Endothelial cell of umbilical vein (primary cell): ENCODE results near the gene ACTL10. TPM values are rescaled to one million over a fixed set of nuclear protein-coding genes. Genes with fewer than 3 reads are reported as not detected.

Experiments used
- BruUV-seq: library from RNA; stranded (reverse); fragments of 400-500 nt; replicated peaks from 2 replicates; lab custom pipeline; 2021; lab: Mats Ljungman, UMichigan
- CTCF ChIA-PET: fragments of 300-600, 350-600 bp; sonication (Branson Sonifier 250); formaldehyde crosslinking; loops from one replicate; lab custom pipeline; 2021; ENCODE audit warnings: antibody characterized with exemption, inconsistent platforms; lab: Charles Lee
- POLR2A ChIA-PET: fragments of 300-600, 350-600 bp; sonication (Branson Sonifier 250); formaldehyde crosslinking; loops from one replicate; lab custom pipeline; 2021; ENCODE audit warnings: antibody characterized with exemption, inconsistent platforms; lab: Charles Lee
- DNase-seq: peaks from one replicate; pipeline ENCODE4 v3.0.0-alpha.2; 2011; ENCODE audit warnings: low read depth, low spot score
- FAIRE-seq: peaks from 2 replicates; lab custom pipeline; 2011; peaks lifted over from hg19 to GRCh38; lab: Jason Lieb, UNC
- H2AFZ ChIP-seq: 2 replicates; pipeline ENCODE4 v1.6.0; 2012; ENCODE audit warnings: low read depth, low read length, control low read depth, inconsistent platforms
- H3K27ac ChIP-seq: 2 replicates; pipeline ENCODE4 v1.5.1; 2011; ENCODE audit warnings: low read depth, mild to moderate bottlenecking, control low read depth, low read length, moderate library complexity; ENCODE audit not compliant: insufficient read depth
- H3K27me3 ChIP-seq, 2 experiments: 2 replicates each; pipeline versions ENCODE4 v1.6.0 to v1.6.1; 2011; ENCODE audit warnings: low read length in 2 of 2, mixed read lengths in 1 of 2; ENCODE audit not compliant: control insufficient read depth in 2 of 2, insufficient read depth in 2 of 2
- H3K36me3 ChIP-seq, 2 experiments: 2 replicates in 1 of 2; 3 replicates in 1 of 2; pipeline ENCODE4 v1.5.1; 2011; ENCODE audit warnings: low read length in 2 of 2, mild to moderate bottlenecking in 1 of 2, moderate library complexity in 1 of 2; ENCODE audit not compliant: control insufficient read depth in 2 of 2, insufficient read depth in 2 of 2; ENCODE audit errors: extremely low read depth in 1 of 2
- H3K4me1 ChIP-seq: 3 replicates; pipeline ENCODE4 v1.5.1; 2011; ENCODE audit warnings: mild to moderate bottlenecking, low read length; ENCODE audit not compliant: control insufficient read depth, insufficient read depth; ENCODE audit errors: extremely low read depth
- H3K4me2 ChIP-seq: 2 replicates; pipeline ENCODE4 v1.6.1; 2011; ENCODE audit warnings: low read length, control low read depth, mixed read lengths; ENCODE audit not compliant: insufficient read depth
- H3K4me3 ChIP-seq, 3 experiments: fragments of 200-600 bp in 1 of 3; sonication (generic), shearing (Covaris generic) in 1 of 3; replicated peaks in 1 of 3; 2 replicates each; pipeline ENCODE4 v1.5.1; 2011 to 2016; ENCODE audit warnings: control low read depth in 3 of 3, low read length in 3 of 3, mild to moderate bottlenecking in 2 of 3, inconsistent platforms in 1 of 3, low read depth in 1 of 3, moderate library complexity in 1 of 3; ENCODE audit not compliant: insufficient read depth in 1 of 3
- H3K79me2 ChIP-seq: 2 replicates; pipeline ENCODE4 v1.6.0; 2012; ENCODE audit warnings: low read length, inconsistent platforms; ENCODE audit not compliant: control insufficient read depth, insufficient read depth
- H3K9ac ChIP-seq: replicated peaks from 2 replicates; pipeline ENCODE3; 2011; ENCODE audit warnings: low read length, control low read depth; ENCODE audit not compliant: insufficient read depth; ENCODE audit errors: extremely low read depth
- H3K9me1 ChIP-seq: replicated peaks from 3 replicates; pipeline ENCODE4 v1.6.0; 2011; ENCODE audit warnings: mild to moderate bottlenecking, low read length; ENCODE audit not compliant: control insufficient read depth, insufficient read depth; ENCODE audit errors: extremely low read depth
- H3K9me3 ChIP-seq: replicated peaks from 2 replicates; pipeline ENCODE4 v1.5.1; 2012; ENCODE audit warnings: low read length, inconsistent platforms; ENCODE audit not compliant: control insufficient read depth, insufficient read depth
- H4K20me1 ChIP-seq: replicated peaks from 2 replicates; pipeline ENCODE3; 2011; ENCODE audit warnings: mild to moderate bottlenecking, low read length; ENCODE audit not compliant: control insufficient read depth, insufficient read depth; ENCODE audit errors: extremely low read depth
- CTCF ChIP-seq, 2 donors: IDR thresholded peaks; 1 replicate in 1 of 2; 2 replicates in 1 of 2; pipeline ENCODE4 v1.5.1; 2011; ENCODE audit warnings: low read length in 2 of 2, mild to moderate bottlenecking in 2 of 2, moderate library complexity in 2 of 2, control low read depth in 1 of 2, inconsistent platforms in 1 of 2, low read depth in 1 of 2; ENCODE audit not compliant: insufficient read depth in 1 of 2; ENCODE audit errors: extremely low read depth in 1 of 2
- EZH2 ChIP-seq: IDR thresholded peaks from 2 replicates; pipeline ENCODE4 v1.6.1; 2012; ENCODE audit warnings: borderline replicate concordance, low read depth, mild to moderate bottlenecking, moderate library complexity, low read length, inconsistent platforms; ENCODE audit not compliant: severe bottlenecking
- FOS ChIP-seq: IDR thresholded peaks from 2 replicates; pipeline ENCODE4 v1.6.1; 2011; ENCODE audit warnings: mild to moderate bottlenecking, low read length, moderate library complexity, borderline replicate concordance; ENCODE audit not compliant: insufficient read depth
- GATA2 ChIP-seq: IDR thresholded peaks from 2 replicates; pipeline ENCODE4 v1.7.0; 2011; ENCODE audit warnings: low read depth, mild to moderate bottlenecking, moderate library complexity, mixed read lengths, low read length; ENCODE audit not compliant: insufficient read length, insufficient read depth
- MAX ChIP-seq: IDR thresholded peaks from 2 replicates; pipeline ENCODE4 v1.6.1; 2011; ENCODE audit not compliant: insufficient read depth, insufficient read length
- MYC ChIP-seq: IDR thresholded peaks from one replicate; pipeline ENCODE4 v1.6.1; 2011; ENCODE audit warnings: mild to moderate bottlenecking, low read depth, low read length
- POLR2A ChIP-seq: IDR thresholded peaks from 2 replicates; pipeline ENCODE4 v1.6.1; 2012; ENCODE audit warnings: low read depth, mild to moderate bottlenecking, control low read depth, low read length
- POLR2AphosphoS5 ChIP-seq: IDR thresholded peaks from 2 replicates; pipeline ENCODE4 v1.6.1; 2012; ENCODE audit warnings: low read depth, mild to moderate bottlenecking, control low read depth, low read length, moderate library complexity; ENCODE audit not compliant: insufficient read depth
- dilution Hi-C: fragments of 300-500 bp; cut with MboI; formaldehyde crosslinking; loops from one replicate; pipeline ENCODE4 v1.15.0; 2019; ENCODE audit warnings: low sequenced_read_pairs; ENCODE audit not compliant: extremely low pct_ligation_motif_present
- intact Hi-C: fragments of 100-400 bp; cut with micrococcal nuclease; formaldehyde crosslinking; loops from one replicate; pipeline ENCODE4 v1.10.0; 2022
- polyA plus RNA-seq, 4 experiments: library from polyadenylated mRNA; depleted of rRNA in 3 of 4; stranded (reverse) in 3 of 4; unstranded in 1 of 4; fragments of >200 nt; gene quantifications; 2 replicates each; pipeline versions ENCODE4 v1.2.1 to v1.2.3, GENCODE V29; 2011 to 2012; ENCODE audit warnings: missing spikeins in 1 of 4
- total RNA-seq: library from RNA; stranded (reverse); gene quantifications from 2 replicates; pipeline ENCODE4 v1.2.3, GENCODE V29; 2021

Gene ACTL10
- total and polyA plus RNA-seq, 2 donors (not counting 3 experiments of a cell fraction or from before 2014, with no cell fraction given): 0.92 to 1.4 TPM

GRCh38 chr20:33664762-33665144, 2.0 kb upstream of the ACTL10 start:
- Histone ChIP-seq H3K4me2 (no peak overlapping the region), H3K4me3 (no peak overlapping the region), H3K27ac (no peak overlapping the region), H3K36me3 (peaks cover 0 to 2% of the 10 kb centered on the region in 2 experiments), H3K27me3 (no peaks in the 10 kb centered on the region), H3K79me2 (no peaks in the 10 kb centered on the region), H3K4me1 (peaks cover 23% of the 10 kb centered on the region), H3K9me3 (no peaks in the 10 kb centered on the region), H3K9ac (no peak overlapping the region), H2AFZ (no peak overlapping the region), H3K9me1 (no peaks in the 10 kb centered on the region), H4K20me1 (no peaks in the 10 kb centered on the region)
- FAIRE-seq: no peak
- no TSS peak for BruUV-seq
- DNase-seq: no peak
- TF ChIP-seq MAX (no peak), MYC (no peak), FOS (no peak), EZH2 (no peak), POLR2AphosphoS5 (no peak), POLR2A (no peak)
- intact Hi-C loops (loop anchor here (5.0 to 10.0 kb wide), 2 partner anchors 330 to 403 kb away; partner anchors contain the start of gene RALY), dilution Hi-C loops (no loop called here)
- CTCF ChIA-PET: interaction anchor here (1.2 to 3.0 kb wide), 3 partner anchors 11 to 207 kb away, joined by 5 to 23 read pairs (median 5); no protein-coding TSS in a partner anchor
- POLR2A ChIA-PET: interaction anchor here (0.6 kb wide), 1 partner anchor 181 kb away, joined by 8 read pairs; no protein-coding TSS in a partner anchor

GRCh38 chr20:33667245-33667675, 517 bp downstream of the ACTL10 start:
- H3K79me2 ChIP-seq: no peaks in the 10 kb centered on the region
- H3K27ac ChIP-seq: no peak overlapping the region
- POLR2A ChIA-PET: interaction anchor here (1.2 to 1.4 kb wide), 2 partner anchors 14 to 178 kb away, joined by 3 to 4 read pairs; partner anchors contain the start of gene CBFA2T2
- H3K9ac ChIP-seq: no peak overlapping the region
- no peaks in the 10 kb centered on the region for H3K9me1 ChIP-seq
- no peaks in the 10 kb centered on the region for H3K9me3 ChIP-seq
- no peak for TF ChIP-seq GATA2
- peak in 1 of 2 donors; percentile 23 for TF ChIP-seq CTCF (IDR thresholded peaks at IDR 0.05; ENCODE audit: extremely low read depth in 1 of 2, insufficient read depth in 1 of 2, low read depth in 1 of 2, low read length in 2 of 2)
- TF ChIP-seq POLR2AphosphoS5: peak; percentile 36
- FAIRE-seq (no peak), DNase-seq (no peak)
- peaks cover 0 to 2% of the 10 kb centered on the region in 2 experiments for H3K36me3 ChIP-seq
- no peaks in the 10 kb centered on the region for H3K27me3 ChIP-seq
- peak overlapping the region; percentile 26 for H3K4me2 ChIP-seq
- no peaks in the 10 kb centered on the region for H4K20me1 ChIP-seq
- no TSS peak for BruUV-seq
- intact Hi-C loops (loop anchor here (2.0 to 10.0 kb wide), 3 partner anchors 20 to 400 kb away; partner anchors contain the start of genes E2F1 and RALY), dilution Hi-C loops (no loop called here)
- peaks cover 23% of the 10 kb centered on the region for H3K4me1 ChIP-seq
- CTCF ChIA-PET: interaction anchor here (0.6 to 3.3 kb wide), 39 partner anchors 9 to 460 kb away, joined by 3 to 36 read pairs (median 4); partner anchors contain the start of genes CBFA2T2, CDK5RAP1, PXMP4 and SNTA1
- peak overlapping the region; percentile 3 to 33 (median 17) for H3K4me3 ChIP-seq
- H2AFZ ChIP-seq: peak overlapping the region; percentile 19
